Left ventricle myocardium inferior (tissue), 1 donor: ENCODE results near the gene UBL4B. TPM values are rescaled to one million over a fixed set of nuclear protein-coding genes. Genes with fewer than 3 reads are reported as not detected.

Experiments used
- DNase-seq: peaks from one replicate; pipeline ENCODE4 v3.0.0-alpha.2; 2020
- H3K27ac ChIP-seq: fragments of 200-600 bp; replicated peaks from 2 replicates; pipeline ENCODE4 v1.8.0; 2021
- H3K27me3 ChIP-seq: fragments of 200-600 bp; 2 replicates; pipeline ENCODE4 v1.8.0; 2021; ENCODE audit warnings: low read depth
- H3K36me3 ChIP-seq: fragments of 200-600 bp; 2 replicates; pipeline ENCODE4 v1.8.0; 2021
- H3K4me1 ChIP-seq: fragments of 200-600 bp; 2 replicates; pipeline ENCODE4 v1.8.0; 2021
- H3K4me3 ChIP-seq: fragments of 200-600 bp; 2 replicates; pipeline ENCODE4 v1.8.0; 2021; ENCODE audit warnings: mild to moderate bottlenecking, moderate library complexity
- H3K9me3 ChIP-seq: fragments of 200-600 bp; replicated peaks from 2 replicates; pipeline ENCODE4 v1.8.0; 2021
- intact Hi-C: fragments of 100-400 bp; cut with micrococcal nuclease; formaldehyde crosslinking; loops from one replicate; pipeline ENCODE4 v1.11.0; 2022
- total RNA-seq: library from RNA; stranded (reverse); fragmentation: NEBNext Ultra II Directional; extraction: Animal tissue kit (Norgen Biotek cat#: 25700); gene quantifications from one replicate; pipeline ENCODE4 v1.2.1, GENCODE V29; 2021
- TF ChIP-seq, protein P1 (sequence below): fragments of 200-600 bp; IDR thresholded peaks from 2 replicates; pipeline ENCODE4 v1.8.0; 2021; ENCODE audit warnings: antibody characterized with exemption, mild to moderate bottlenecking, borderline replicate concordance
- donor health status: DM: no; HTN: yes; CAD: no; lungs with severe emphysema.

The UBL4B gene
- total RNA-seq, 1 donor from 2014 or later = not detected

DNA sequence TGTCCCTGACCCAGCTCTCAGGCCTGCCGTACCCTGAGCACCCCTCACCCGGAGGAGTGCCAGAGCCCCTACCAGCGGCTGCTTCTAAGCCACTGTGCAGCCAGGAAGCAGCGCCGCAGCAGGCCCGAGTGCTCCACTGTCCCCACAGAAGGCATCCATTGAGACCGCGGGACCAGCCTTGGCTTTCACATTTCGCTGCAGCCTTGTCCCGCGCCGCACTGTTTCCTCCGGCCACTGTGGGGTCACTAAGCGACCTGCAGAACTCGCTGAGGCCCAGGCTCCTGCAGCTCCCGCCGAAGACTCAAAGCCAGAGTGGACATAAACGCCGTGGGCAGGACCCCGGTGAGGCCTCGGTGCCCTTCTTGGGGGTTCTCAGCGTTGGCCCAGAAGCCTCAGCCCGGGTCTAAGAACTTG lies 44.8 kb upstream of the UBL4B start:
- Histone ChIP-seq H3K27ac (no peak overlapping the region), H3K36me3 (no peaks in the 10 kb centered on the region), H3K4me3 (peak overlapping the region; percentile 58), H3K9me3 (no peaks in the 10 kb centered on the region), H3K4me1 (peaks cover 36% of the 10 kb centered on the region), H3K27me3 (peaks cover 73% of the 10 kb centered on the region)
- intact Hi-C loops = no loop called here
- no peak for DNase-seq
- TF ChIP-seq, protein P1, sequence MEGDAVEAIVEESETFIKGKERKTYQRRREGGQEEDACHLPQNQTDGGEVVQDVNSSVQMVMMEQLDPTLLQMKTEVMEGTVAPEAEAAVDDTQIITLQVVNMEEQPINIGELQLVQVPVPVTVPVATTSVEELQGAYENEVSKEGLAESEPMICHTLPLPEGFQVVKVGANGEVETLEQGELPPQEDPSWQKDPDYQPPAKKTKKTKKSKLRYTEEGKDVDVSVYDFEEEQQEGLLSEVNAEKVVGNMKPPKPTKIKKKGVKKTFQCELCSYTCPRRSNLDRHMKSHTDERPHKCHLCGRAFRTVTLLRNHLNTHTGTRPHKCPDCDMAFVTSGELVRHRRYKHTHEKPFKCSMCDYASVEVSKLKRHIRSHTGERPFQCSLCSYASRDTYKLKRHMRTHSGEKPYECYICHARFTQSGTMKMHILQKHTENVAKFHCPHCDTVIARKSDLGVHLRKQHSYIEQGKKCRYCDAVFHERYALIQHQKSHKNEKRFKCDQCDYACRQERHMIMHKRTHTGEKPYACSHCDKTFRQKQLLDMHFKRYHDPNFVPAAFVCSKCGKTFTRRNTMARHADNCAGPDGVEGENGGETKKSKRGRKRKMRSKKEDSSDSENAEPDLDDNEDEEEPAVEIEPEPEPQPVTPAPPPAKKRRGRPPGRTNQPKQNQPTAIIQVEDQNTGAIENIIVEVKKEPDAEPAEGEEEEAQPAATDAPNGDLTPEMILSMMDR = no peak

DNA sequence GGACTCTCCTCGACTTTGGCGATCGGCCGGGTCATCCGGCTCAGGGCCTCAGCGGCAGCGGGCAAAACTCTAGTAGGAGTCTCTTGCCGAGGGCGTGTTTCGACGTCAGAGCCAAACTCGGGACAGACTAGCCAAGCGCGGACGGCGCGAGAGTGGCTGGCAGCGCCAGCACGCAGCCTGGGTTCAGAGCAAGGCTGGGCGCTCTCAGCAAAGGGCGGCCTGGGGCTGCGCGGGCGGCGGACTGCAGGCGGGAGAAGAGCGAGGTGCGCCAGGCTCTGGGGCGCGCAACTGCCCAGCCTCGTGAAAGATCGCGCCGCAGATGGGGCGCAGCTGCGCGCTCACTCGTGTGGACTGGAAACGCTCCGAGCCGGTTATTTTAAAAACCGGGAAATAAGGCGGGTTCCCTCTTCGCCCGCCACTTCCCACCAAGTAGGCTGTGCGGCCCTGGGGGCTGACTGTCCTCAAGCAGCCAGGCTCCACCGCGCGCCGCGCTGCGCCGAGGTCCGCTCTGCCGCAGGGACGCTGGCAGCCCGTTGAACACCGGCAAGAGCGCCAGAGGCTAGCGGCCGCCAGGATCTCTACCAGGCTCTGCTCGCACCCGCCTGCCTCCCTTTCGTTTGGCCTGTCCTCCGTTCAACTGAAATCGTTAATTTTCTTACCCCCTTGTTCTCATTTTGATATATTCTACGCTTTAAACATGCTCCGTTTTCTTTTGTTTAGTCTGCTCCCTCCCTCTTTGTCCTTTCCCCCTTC lies 44.2 kb upstream of the UBL4B start:
- Histone ChIP-seq H3K36me3 (no peaks in the 10 kb centered on the region), H3K4me3 (peak overlapping the region; percentile 58), H3K27me3 (peaks cover 79% of the 10 kb centered on the region), H3K9me3 (no peaks in the 10 kb centered on the region), H3K27ac (no peak overlapping the region), H3K4me1 (peaks cover 32% of the 10 kb centered on the region)
- TF ChIP-seq, protein P1 = no peak
- intact Hi-C loops = no loop called here
- DNase-seq = no peak

GRCh38 chr1:110068646-110069403 lies 43.4 kb upstream of the UBL4B start:
- no peak for DNase-seq

DNA sequence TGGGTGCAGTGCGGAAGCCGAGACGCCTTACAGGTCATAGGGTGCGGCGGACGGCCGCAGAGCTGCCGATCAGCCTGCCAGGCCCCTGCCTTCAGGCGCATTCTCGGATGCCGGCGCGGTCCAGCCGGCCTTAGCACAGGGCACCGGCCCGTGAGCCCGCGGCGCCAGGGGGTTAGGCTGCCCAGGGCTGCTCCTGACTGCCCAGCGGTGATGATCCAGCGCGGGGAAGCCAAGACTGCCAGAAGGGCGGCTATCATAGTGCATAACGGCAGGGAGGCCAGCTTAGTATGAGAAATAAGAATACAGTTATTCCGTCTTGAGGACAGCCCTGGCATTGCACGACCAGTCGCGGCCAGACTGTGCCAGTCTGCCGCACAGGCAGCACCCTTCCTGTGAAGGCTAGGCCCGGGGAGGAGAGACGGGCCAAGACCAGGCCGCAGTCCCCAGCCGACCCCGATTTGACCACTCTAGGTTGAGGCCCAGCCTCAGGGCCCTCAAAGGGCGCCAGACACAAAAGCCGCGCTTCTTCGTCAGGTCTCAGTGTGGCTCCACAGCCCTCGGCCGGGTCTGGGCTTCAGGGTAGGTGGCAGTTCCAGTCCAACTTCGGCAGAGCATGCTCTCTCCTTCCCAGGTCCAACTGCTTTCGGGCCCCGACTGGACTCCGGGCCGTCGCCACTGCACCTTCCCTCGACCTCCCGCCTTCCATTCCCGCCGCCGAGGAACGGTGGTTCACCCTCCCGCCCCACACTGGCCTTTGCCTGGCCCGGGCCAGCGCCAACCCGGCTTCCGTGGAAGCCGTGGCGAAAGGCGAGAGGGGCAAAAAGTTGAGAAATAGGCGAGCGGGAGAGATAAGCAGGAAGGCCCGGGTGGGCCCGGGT lies 42.6 kb upstream of the UBL4B start:
- no peak for DNase-seq
- no peak overlapping the region for H3K27ac ChIP-seq
- peak overlapping the region; percentile 58 for H3K4me3 ChIP-seq
- TF ChIP-seq, protein P1 = no peak
- peaks cover 28% of the 10 kb centered on the region for H3K4me1 ChIP-seq
- no peaks in the 10 kb centered on the region for H3K36me3 ChIP-seq
- H3K9me3 ChIP-seq = no peaks in the 10 kb centered on the region
- H3K27me3 ChIP-seq = peaks cover 94% of the 10 kb centered on the region
- intact Hi-C loops = no loop called here

More at GRCh38 chr1:110068646-110069403, 43.4 kb upstream of the UBL4B start:
- Histone ChIP-seq H3K36me3 (no peaks in the 10 kb centered on the region), H3K4me1 (peaks cover 28% of the 10 kb centered on the region), H3K4me3 (peak overlapping the region; percentile 58), H3K27ac (no peak overlapping the region), H3K27me3 (peaks cover 86% of the 10 kb centered on the region), H3K9me3 (no peaks in the 10 kb centered on the region)
- TF ChIP-seq, protein P1 = no peak
- intact Hi-C loops = no loop called here

DNA sequence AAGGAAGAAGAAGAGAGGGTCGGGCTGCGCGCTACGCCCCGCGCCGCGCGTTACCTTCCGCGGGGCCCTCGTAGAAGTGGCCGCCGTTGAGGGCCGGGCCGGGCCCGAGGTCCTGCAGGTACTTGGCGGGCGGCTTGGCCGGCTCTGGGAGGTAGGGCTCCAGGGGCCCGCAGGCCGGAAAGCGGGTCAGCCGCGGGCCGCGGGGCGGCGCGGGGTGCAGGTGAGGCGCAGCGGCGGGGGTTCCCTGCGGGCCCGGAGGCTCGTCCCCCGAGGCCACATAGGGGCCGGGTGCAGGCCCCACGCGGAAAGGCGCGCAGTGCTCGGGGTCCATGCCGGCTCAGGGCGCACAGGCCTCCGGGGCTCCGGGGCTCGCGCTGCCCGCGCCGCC lies 42.0 kb upstream of the UBL4B start:
- Histone ChIP-seq H3K4me1 (peaks cover 28% of the 10 kb centered on the region), H3K4me3 (peak overlapping the region; percentile 58), H3K27ac (no peak overlapping the region), H3K9me3 (no peaks in the 10 kb centered on the region), H3K36me3 (no peaks in the 10 kb centered on the region), H3K27me3 (peaks cover 98% of the 10 kb centered on the region)
- no peak for DNase-seq
- TF ChIP-seq, protein P1 = no peak
- intact Hi-C loops = no loop called here
